Parathyroid adenoma (tissue), 2 donors: ENCODE measurements around the gene GPR176.

Source experiments
- H2AFZ ChIP-seq: fragments of 300-600 bp; sonication (generic); one replicate; pipeline ENCODE4 v1.7.0; 2017; ENCODE audit warnings: antibody characterized with exemption, mild to moderate bottlenecking
- H3K27ac ChIP-seq: fragments of 300-600 bp; sonication (generic); one replicate; pipeline ENCODE4 v1.7.0; 2017
- H3K27me3 ChIP-seq: fragments of 300-600 bp; sonication (generic); one replicate; pipeline ENCODE4 v1.7.0; 2017; ENCODE audit warnings: low read length; ENCODE audit not compliant: control insufficient read depth, insufficient read depth
- H3K36me3 ChIP-seq: fragments of 300-600 bp; sonication (generic); one replicate; pipeline ENCODE4 v1.7.0; 2017; ENCODE audit warnings: low read length; ENCODE audit not compliant: control insufficient read depth, insufficient read depth
- H3K4me1 ChIP-seq: fragments of 300-600 bp; sonication (generic); one replicate; pipeline ENCODE4 v1.7.0; 2017; ENCODE audit warnings: control low read depth
- H3K4me2 ChIP-seq: fragments of 300-600 bp; sonication (generic); one replicate; pipeline ENCODE4 v1.7.0; 2017; ENCODE audit warnings: low read length
- H3K4me3 ChIP-seq: fragments of 300-600 bp; sonication (generic); one replicate; pipeline ENCODE4 v1.7.0; 2017; ENCODE audit warnings: low read depth, low read length
- H3K79me2 ChIP-seq: fragments of 300-600 bp; sonication (generic); one replicate; pipeline ENCODE4 v1.7.0; 2017; ENCODE audit warnings: control low read depth
- H3K9ac ChIP-seq: fragments of 300-600 bp; sonication (generic); one replicate; pipeline ENCODE4 v1.7.0; 2017; ENCODE audit warnings: mild to moderate bottlenecking
- H3K9me3 ChIP-seq: fragments of 300-600 bp; sonication (generic); one replicate; pipeline ENCODE4 v1.7.0; 2017; ENCODE audit warnings: low read length; ENCODE audit not compliant: control insufficient read depth
- CTCF ChIP-seq: fragments of 300-600 bp; sonication (generic); IDR thresholded peaks from one replicate; pipeline ENCODE4 v1.7.0; 2017; ENCODE audit warnings: antibody characterized with exemption, mild to moderate bottlenecking
- donor health status: primary hyperparathyroidism.

GPR176 gene

DNA sequence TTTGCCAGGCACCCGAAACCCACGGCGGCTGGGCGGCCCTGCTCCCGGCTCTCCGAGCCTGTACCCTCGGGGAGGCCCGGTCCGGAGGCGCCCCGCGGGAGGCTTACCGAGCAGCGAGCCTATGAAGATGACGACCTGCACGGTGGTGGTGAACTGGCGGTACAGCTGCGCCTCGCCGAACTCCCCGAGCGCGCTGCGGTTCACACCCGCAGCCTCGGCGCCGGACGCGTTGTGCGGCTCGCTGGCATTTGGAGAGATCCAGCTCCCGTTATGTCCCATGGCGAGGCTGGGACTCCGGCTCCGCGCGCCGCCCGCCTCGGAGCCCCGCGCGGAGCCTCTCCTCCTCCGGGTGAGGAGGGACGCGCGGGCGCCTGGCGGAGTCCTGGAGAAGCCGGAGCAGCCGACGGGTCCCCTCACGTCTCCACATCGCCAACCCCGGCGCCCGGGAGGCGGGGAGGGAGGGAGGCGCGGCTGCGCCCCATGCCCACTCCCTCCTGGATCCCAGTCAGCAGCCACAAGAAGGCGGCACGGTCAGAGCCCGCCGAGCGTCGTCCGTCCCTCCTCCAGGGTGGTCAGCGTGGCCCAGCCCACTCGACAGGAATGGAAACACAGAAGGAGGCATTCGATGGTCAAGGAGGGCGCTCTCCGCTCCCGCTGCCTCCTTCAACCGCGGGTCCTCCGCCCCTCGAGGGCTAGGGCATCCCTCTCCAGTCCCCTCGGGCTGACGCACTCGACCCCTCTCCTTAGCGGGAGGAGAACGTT is at the start of gene GPR176:
Gene GPR176, minus strand, starts transcription at position 519 of the 762 bp plus-strand sequence. Its CDS starts 240 bp downstream, at position 279.
- H3K4me1 ChIP-seq, result no peaks in the 10 kb centered on the region
- H3K79me2 ChIP-seq, result no peaks in the 10 kb centered on the region
- no peaks in the 10 kb centered on the region for H3K36me3 ChIP-seq
- H3K27me3 ChIP-seq, result no peaks in the 10 kb centered on the region
- no peak for TF ChIP-seq CTCF
- H3K27ac ChIP-seq, result peak within 1 kb of the TSS; percentile 41
- H3K4me3 ChIP-seq, result peak within 1 kb of the TSS; percentile 73
- peak within 1 kb of the TSS; percentile 92 for H2AFZ ChIP-seq
- H3K4me2 ChIP-seq, result peak within 1 kb of the TSS; percentile 95
- H3K9me3 ChIP-seq, result no peaks in the 10 kb centered on the region
- no peak within 1 kb of the TSS for H3K9ac ChIP-seq

- TF ChIP-seq CTCF, result no peak
- no peak overlapping the region for H2AFZ ChIP-seq
- no peak overlapping the region for H3K27ac ChIP-seq
- H3K27me3 ChIP-seq, result no peaks in the 10 kb centered on the region
- no peaks in the 10 kb centered on the region for H3K36me3 ChIP-seq
- H3K4me2 ChIP-seq, result no peak overlapping the region
- H3K4me1 ChIP-seq, result no peaks in the 10 kb centered on the region
- no peak overlapping the region for H3K9ac ChIP-seq
- H3K4me3 ChIP-seq, result no peak overlapping the region
- no peaks in the 10 kb centered on the region for H3K79me2 ChIP-seq
- H3K9me3 ChIP-seq, result no peaks in the 10 kb centered on the region
These were observed 48.9 kb upstream of the GPR176 start for GRCh38 chr15:39969002-39969394.

GRCh38 chr15:39968273-39969001 is 48.4 kb upstream of the GPR176 start:
- Histone ChIP-seq H3K4me1 (no peaks in the 10 kb centered on the region), H3K79me2 (no peaks in the 10 kb centered on the region), H3K4me2 (no peak overlapping the region), H3K36me3 (no peaks in the 10 kb centered on the region), H3K9me3 (no peaks in the 10 kb centered on the region), H3K27me3 (no peaks in the 10 kb centered on the region), H2AFZ (no peak overlapping the region), H3K4me3 (no peak overlapping the region), H3K27ac (no peak overlapping the region), H3K9ac (no peak overlapping the region)
- TF ChIP-seq CTCF, result no peak

- Histone ChIP-seq H3K27ac (no peak overlapping the region), H3K9ac (no peak overlapping the region), H3K4me1 (no peaks in the 10 kb centered on the region), H3K27me3 (no peaks in the 10 kb centered on the region), H3K36me3 (no peaks in the 10 kb centered on the region), H3K4me2 (no peak overlapping the region), H3K9me3 (no peaks in the 10 kb centered on the region), H3K4me3 (no peak overlapping the region), H2AFZ (no peak overlapping the region), H3K79me2 (no peaks in the 10 kb centered on the region)
- no peak for TF ChIP-seq CTCF
These were observed 46.5 kb upstream of the GPR176 start for GRCh38 chr15:39966521-39966920.
